BE2C (cell line): ENCODE results near the gene TUFT1.
"Not testable (repeated sequence)": the region's sequence is repeated elsewhere in the genome, so short reads cannot be mapped to it uniquely, and the experiment has no call there.

ENCODE experiments used
- DNase-seq: peaks from one replicate; pipeline ENCODE4 v3.0.0-alpha.2; 2020
- H3K27me3 ChIP-seq: fragments of 250-450 bp; sonication (Bioruptor Pico); 2 replicates; pipeline ENCODE4 v1.5.1; 2020; ENCODE audit warnings: mild to moderate bottlenecking
- H3K36me3 ChIP-seq: fragments of 250-450 bp; sonication (Bioruptor Pico); 2 replicates; pipeline ENCODE4 v1.5.1; 2020; ENCODE audit warnings: mild to moderate bottlenecking
- H3K4me1 ChIP-seq: fragments of 250-450 bp; sonication (Bioruptor Pico); 2 replicates; pipeline ENCODE4 v1.5.1; 2020
- H3K4me3 ChIP-seq: 2 replicates; pipeline ENCODE4 v1.5.1; 2011; ENCODE audit warnings: low read depth, low read length
- H3K9me3 ChIP-seq: fragments of 250-450 bp; sonication (Bioruptor Pico); 2 replicates; pipeline ENCODE4 v1.5.1; 2020
- CTCF ChIP-seq: IDR thresholded peaks from 2 replicates; pipeline ENCODE4 v1.5.1; 2012; ENCODE audit warnings: mild to moderate bottlenecking, low read depth, low read length

TUFT1 gene

GRCh38 chr1:151593730-151594129 lies 53.6 kb downstream of the TUFT1 start:
- peak; percentile 43 for DNase-seq
- peaks cover 15% of the 10 kb centered on the region for H3K4me1 ChIP-seq
- H3K9me3 ChIP-seq = no peaks in the 10 kb centered on the region
- H3K27me3 ChIP-seq = no peaks in the 10 kb centered on the region
- peak overlapping the region; percentile 39 for H3K4me3 ChIP-seq
- no peaks in the 10 kb centered on the region for H3K36me3 ChIP-seq
- TF ChIP-seq CTCF = no peak

GRCh38 chr1:151594143-151594625 lies 54.1 kb downstream of the TUFT1 start:
- Histone ChIP-seq H3K9me3 (no peaks in the 10 kb centered on the region), H3K36me3 (no peaks in the 10 kb centered on the region), H3K4me3 (peak overlapping the region; percentile 39), H3K4me1 (peaks cover 15% of the 10 kb centered on the region), H3K27me3 (no peaks in the 10 kb centered on the region)
- peak; percentile 86 for DNase-seq
- peak; percentile 89 for TF ChIP-seq CTCF

GRCh38 chr1:151596166-151596953 lies 56.3 kb downstream of the TUFT1 start:
- peaks cover 15% of the 10 kb centered on the region for H3K4me1 ChIP-seq
- H3K27me3 ChIP-seq = no peaks in the 10 kb centered on the region
- DNase-seq = peak; percentile 85
- TF ChIP-seq CTCF = no peak
- H3K4me3 ChIP-seq = no peak overlapping the region
- no peaks in the 10 kb centered on the region for H3K36me3 ChIP-seq
- no peaks in the 10 kb centered on the region for H3K9me3 ChIP-seq

- H3K9me3 ChIP-seq, H3K4me1 ChIP-seq, H3K4me3 ChIP-seq, H3K27me3 ChIP-seq, H3K36me3 ChIP-seq, DNase-seq: not testable (repeated sequence)
Measured at GRCh38 chr1:151602550-151602949, 62.4 kb downstream of the TUFT1 start.

- Histone ChIP-seq H3K27me3 (no peaks in the 10 kb centered on the region), H3K4me1 (no peaks in the 10 kb centered on the region; the same call in none of the 2 replicates), H3K4me3 (no peak overlapping the region), H3K9me3 (no peaks in the 10 kb centered on the region), H3K36me3 (no peaks in the 10 kb centered on the region)
- TF ChIP-seq CTCF = no peak
- DNase-seq = no peak
Measured at GRCh38 chr1:151604291-151604690, 64.2 kb downstream of the TUFT1 start.

GRCh38 chr1:151606384-151606783 lies 66.3 kb downstream of the TUFT1 start:
- no peaks in the 10 kb centered on the region for H3K27me3 ChIP-seq
- TF ChIP-seq CTCF = no peak
- no peak overlapping the region for H3K4me3 ChIP-seq
- no peak for DNase-seq
- no peaks in the 10 kb centered on the region; the same call in none of the 2 replicates for H3K4me1 ChIP-seq
- no peaks in the 10 kb centered on the region for H3K36me3 ChIP-seq
- no peaks in the 10 kb centered on the region for H3K9me3 ChIP-seq
